ENCODE data around the gene FBXL22.

FBXL22 gene

DNA sequence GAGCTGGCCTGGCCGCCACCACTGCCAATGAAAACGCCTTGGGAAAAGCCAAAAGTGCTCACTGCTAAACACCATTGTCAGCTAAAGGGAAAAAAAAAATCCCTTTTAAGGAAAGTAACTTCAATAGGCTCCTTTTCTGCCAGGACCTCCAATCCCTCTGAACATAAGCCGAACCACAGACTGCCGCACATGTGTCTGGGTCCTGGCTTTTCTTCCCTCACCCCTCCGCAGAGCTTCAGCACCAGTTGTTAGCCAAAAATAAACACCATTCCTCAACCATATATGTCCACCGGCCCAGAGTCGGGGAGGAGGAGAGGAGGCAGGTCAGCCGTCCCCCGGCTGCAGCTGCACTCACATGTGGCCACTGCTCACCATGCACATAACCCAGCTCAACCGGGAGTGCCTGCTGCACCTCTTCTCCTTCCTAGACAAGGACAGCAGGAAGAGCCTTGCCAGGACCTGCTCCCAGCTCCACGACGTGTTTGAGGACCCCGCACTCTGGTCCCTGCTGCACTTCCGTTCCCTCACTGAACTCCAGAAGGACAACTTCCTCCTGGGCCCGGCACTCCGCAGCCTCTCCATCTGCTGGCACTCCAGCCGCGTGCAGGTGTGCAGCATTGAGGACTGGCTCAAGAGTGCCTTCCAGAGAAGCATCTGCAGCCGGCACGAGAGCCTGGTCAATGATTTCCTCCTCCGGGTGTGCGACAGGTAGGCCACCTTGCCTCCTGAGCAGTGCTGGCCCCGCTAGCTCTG is at the start of gene FBXL22:
FBXL22 (plus strand) TSS at position 350 of the 753 bp plus-strand sequence; CDS start at position 356, 6 bp downstream.
- no peak for DNase-seq

GRCh38 chr15:63551400-63551799 is 45.8 kb upstream of the FBXL22 start:
- no peak for DNase-seq

DNA sequence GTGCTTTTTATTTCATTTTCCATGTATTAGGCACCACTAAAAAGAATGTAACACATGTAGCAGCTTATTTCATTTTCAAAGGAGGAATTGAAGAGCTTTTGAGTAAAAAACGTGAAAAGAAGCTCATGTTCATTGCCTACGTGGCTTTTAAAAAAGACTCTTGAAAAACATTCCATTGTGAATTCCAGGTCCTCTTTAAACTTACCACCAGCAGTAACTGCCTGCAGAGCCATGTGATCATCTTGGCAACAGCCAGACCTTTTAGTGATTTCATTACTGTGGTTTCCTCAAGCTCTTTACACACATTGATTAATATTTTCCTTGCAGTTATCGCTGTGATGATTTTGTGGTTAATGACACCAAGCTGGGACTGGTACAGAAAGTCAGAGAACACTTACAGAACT is 43.8 kb upstream of the FBXL22 start:
- DNase-seq, result no peak

- no peak for DNase-seq
Measured at GRCh38 chr15:63554337-63554927, 42.8 kb upstream of the FBXL22 start.

DNA sequence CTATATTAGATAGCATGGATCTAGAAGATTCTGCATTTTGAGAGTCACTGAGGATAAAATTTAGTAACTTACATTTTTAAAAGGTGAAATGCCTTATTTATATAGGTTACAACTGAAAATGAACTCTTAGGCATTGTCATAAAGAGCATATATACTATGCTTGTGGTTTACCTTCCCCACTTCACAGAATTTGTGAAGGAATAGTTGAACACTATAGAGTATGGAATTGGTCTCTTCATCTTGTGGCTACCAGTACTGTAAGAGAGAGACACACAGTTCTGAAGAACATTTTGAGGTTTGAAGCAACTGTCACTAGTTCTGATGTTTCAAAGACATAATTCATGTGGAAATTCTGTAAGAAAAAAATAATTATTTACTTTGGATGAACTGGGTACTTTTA is 41.7 kb upstream of the FBXL22 start:
- DNase-seq, result no peak

- DNase-seq, result no peak
Measured at GRCh38 chr15:63556246-63556645, 40.9 kb upstream of the FBXL22 start.

DNA sequence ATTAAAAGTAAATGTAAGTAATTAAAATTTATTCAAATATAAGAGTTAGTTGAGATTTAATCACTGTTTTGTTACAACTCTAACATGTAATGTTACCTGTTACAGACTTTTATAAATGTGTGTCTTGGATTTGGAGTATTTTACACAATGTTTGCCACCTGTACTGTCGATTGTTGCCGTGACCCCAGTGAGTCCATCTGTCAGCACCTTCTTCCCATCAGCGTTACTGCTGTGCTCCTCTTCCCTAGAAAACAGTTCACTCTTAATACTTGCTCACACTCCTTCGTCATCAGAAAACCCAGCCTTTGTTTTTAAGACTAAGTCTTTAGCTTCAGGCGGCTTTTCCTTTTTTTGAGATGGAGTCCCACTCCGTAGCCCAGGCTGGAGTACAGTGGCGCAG is 40.5 kb upstream of the FBXL22 start:
- DNase-seq, result no peak

GRCh38 chr15:63559753-63560152 is 37.4 kb upstream of the FBXL22 start:
- DNase-seq, result no peak

DNA sequence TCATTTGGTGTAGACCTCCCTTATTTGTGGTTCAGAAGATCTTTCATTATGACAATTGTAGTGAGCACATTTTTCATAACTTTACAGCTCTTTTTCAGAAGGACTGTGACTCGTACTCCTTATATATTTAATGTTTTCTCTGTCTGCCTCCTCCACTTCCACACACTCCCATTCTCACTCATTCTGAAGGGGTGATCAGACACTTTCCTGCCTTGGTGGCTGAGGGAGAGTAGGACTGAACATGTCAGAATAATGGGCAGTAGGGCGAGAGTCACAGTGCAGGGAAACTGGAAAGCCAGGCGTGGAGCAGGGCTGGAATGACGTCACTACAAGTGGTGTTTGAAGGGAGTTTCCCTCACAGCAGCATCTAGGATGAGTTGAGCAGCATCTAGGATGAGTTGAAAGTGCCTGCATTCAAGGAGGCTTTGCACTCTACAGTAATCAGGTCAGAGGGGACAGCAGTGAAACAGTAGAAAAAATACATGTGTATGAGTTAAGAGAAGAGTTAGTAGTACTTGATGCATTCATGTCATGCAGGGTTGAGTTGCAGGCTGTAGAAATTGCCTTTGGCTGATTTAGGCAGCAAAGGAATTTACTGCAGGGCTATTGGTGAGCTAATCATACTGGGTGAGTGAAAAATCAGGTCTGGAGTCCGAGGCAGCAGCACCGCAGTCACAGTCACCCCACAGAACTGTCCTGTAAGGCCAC is 36.3 kb upstream of the FBXL22 start:
- DNase-seq, result no peak

GRCh38 chr15:63564093-63564492 is 33.1 kb upstream of the FBXL22 start:
- no peak for DNase-seq

GRCh38 chr15:63565536-63566186 is 31.5 kb upstream of the FBXL22 start:
- no peak for DNase-seq

- no peak for DNase-seq
Measured at GRCh38 chr15:63572749-63573464, 24.3 kb upstream of the FBXL22 start.

- no peak for DNase-seq
Measured at GRCh38 chr15:63573533-63573932, 23.7 kb upstream of the FBXL22 start.

GRCh38 chr15:63575312-63575711 is 21.9 kb upstream of the FBXL22 start:
- no peak for DNase-seq

- DNase-seq, result no peak
Measured at GRCh38 chr15:63576441-63576840, 20.7 kb upstream of the FBXL22 start.

DNA sequence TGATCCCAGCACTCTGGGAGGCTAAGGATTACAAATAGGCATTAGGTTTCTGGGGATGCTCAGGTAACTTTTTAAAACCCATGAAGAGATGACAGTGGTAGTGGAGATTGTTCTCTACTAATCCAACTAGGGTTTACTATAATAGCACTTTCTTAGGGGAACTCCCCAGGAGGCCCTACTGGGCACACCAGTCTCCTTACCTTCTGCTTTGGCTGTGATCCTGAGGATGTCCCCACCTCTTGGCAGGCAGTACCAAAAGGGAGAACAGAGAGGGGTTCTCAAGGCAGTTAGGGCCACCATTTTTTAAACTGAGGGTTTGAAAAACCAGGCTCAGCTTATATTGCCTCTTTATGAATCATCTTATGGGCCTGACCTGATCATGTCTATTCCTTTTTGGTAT is 15.0 kb upstream of the FBXL22 start:
- no peak for DNase-seq

DNA sequence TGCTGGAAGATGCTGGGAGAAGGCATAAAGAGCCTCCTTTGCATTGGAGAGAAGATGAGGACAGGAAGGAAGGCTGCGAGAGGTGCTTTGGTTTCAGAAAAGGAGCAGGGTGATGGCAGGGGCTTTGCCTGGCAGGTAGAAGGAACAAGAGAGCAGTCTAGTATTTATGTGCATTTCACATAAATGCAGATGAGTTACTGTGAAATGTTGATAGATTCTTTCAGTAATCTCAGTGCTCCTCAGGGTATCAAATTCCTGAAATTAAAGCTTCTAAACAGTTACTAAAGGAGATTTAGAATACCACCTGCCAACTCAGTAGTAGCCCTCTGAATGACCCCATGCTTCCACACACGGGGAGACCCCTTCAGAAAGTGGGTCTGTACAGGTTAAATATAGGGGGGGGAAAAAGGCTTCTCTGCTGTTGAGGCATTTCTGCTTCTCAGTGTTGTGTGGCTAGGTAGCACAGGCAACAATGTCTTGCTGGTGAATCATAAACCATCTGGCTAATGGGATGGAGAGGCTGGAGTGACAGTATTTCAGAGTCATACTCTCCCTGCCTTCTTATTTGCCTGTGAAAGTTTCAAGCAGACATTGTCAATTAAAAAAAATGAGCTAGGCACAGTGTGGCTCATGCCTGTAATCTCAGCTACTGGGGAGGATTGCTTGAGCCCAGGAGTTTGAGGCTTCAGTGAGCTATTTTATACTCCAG is 14.3 kb upstream of the FBXL22 start:
- DNase-seq, result no peak

DNA sequence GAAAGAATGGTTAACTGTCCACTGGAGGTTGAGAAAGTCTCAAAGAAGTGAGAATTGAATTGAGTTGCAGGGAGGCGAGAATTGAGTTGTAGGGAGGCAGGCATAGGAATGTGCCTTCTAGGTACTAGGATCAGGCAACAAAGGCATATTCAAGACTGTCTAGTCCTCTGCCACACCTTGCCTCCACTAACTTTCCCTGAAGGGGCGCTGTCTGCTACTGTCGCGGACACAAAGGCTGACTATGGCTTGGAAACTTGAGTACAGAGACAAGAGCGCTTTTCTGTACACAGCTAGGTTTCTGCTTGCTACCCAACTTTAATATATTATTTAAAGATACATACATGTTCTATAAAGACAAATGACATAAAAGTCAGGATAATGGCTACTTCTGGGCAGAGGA is 10.4 kb upstream of the FBXL22 start:
- DNase-seq, result no peak

DNA sequence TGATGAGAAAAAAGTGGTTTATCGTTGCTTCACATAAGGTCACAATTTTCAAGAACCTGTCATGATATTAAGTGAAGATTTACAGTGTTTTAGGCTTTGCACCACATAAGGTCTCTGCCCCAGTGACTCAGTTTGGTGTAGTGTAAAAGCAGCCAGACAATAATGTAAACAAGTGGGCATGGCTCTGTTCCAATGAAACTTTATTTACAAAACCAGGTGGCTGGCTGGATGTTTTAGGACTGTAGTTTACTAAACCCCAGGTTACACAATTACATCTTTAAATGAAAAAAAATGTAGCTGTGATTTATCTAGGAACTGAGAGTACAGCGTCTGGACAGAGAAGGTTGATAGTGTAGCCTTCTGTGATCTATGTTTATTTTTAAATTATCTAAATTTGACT is 9.7 kb upstream of the FBXL22 start:
- no peak for DNase-seq

GRCh38 chr15:63588826-63589225 is 8.4 kb upstream of the FBXL22 start:
- DNase-seq, result no peak

DNA sequence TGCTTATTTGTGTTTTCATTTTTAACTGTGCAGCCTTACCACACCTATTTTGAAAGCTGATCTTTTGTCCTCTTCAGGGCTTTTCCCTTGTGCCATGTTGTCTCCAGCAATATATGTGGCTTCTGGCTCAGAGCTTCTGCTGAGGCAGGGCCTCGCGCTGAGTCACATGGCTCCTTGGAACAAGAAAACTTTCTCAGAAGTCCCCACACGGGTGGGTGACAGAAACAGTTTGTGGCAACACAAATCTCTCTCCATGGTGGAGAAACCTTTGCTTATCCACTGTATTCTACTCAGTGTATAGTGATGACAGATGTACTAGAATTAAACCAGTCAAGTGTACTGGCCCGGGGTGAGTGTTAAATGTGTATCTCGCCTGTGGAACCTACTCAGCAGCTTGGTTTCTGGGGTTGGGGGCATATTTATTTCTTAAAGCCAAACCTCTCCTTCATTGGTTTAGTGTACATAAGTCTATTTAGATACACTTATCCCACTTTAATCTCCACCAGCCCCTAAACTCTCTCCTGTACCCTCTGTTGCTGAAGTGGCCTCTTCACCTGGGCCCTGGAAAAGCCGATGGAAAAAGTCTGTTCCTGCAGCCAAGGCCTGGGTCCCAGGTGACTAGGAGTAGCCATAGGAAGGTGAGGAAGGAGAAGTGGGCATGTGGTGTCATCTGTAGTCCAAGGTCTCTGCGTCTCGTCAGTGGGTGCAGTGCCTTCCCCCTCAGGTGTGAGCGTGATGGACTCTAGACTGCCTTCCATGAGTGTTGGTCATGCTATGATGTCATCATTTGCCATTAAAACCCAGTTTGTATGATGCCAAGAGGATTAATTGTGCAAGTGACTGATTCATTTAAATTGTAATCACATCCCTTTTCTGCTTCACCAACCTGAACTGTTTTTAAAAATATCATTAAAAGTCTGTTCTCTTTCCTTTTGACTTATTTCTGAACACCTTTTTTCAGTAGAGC is 3.2 kb upstream of the FBXL22 start:
- DNase-seq, result no peak

Data from activated gamma-delta T cell treated with Interleukin-2 at 50 U/mL for 16 hours (primary cell).